NCI-H2107 treated with DMSO at 0.1 percent for 48 hours (cell line): Measurements from ENCODE around the gene KCNG2.

Source experiments
- DNase-seq: peaks from one replicate; lab custom pipeline; 2025; ENCODE audit not compliant: unreplicated experiment; lab: John Stamatoyannopoulos, UW

KCNG2 gene

GRCh38 chr18:79917853-79918614 is 120.3 kb downstream of the KCNG2 start:
- DNase-seq: no peak

- DNase-seq: no peak
Measured at GRCh38 chr18:79918615-79919011, 120.9 kb downstream of the KCNG2 start.

DNA sequence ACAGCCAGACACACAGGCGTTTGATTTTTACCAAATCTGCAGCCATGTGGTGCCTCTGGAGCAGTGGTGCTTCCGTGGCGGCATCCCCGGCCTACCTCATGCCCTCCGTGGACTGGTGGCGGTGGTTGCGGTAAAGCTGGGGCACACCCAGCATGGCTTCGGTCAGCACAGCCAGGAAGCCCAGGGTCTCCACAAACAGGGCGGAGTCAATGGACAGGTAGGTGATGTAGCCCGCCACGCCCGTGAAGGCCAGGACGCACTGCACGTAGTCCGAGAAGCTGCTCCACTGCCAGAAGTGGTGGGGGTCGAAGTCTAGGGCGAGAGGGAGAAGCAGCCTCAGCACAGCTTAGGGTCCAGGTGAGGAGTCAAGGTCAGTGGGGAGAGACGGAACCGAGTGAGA is 121.4 kb downstream of the KCNG2 start:
- no peak for DNase-seq

GRCh38 chr18:79921984-79922965 is 124.5 kb downstream of the KCNG2 start:
- DNase-seq: no peak

GRCh38 chr18:79922971-79923411 is 125.3 kb downstream of the KCNG2 start:
- no peak for DNase-seq

GRCh38 chr18:79923896-79924585 is 126.3 kb downstream of the KCNG2 start:
- DNase-seq: no peak

DNA sequence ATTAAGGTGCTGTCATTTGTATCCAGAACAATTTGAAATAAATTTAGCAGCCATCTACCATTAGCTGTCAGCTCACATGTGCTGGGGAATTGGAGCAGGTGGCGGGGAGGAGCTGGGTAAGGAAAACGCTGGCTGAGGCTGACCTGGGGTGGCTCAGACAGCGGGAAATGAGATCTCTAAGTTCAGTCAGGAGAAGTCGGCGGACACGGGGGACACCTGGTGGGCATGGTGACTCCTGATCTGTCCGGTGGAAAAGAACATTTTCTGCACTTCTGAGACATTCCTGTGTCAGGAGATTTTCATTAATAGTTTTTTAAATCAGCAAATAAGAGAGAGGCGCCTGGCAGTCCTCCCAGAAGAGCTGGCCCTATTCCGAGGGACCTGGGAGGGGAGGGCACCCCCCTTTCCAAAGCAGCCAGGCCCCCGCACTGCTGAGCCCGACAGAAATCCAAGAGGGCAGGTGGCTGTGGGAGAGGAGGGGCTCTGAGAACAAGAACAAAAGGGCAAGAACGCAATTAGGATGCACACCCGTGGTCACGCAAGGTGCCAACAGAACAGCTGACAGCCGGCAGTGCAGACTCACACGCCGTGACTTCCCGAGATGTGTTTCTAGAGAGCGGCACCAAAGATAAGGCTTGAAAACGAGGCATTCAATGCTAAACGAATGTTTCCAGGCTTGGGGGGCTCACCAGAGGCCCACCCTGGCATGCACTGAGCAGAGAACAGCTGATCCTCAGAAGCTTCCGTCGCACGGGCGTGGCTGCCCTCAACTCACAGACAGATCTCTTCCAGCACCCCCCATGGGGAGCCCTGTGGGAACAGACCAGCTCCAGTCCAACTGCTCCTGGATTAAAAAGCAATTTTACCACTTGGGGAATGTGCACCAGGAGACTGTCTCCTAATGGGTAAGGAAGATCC is 127.3 kb downstream of the KCNG2 start:
- peak; percentile 78 for DNase-seq

- DNase-seq: no peak
Measured at GRCh38 chr18:79926306-79926705, 128.6 kb downstream of the KCNG2 start.

- DNase-seq: peak; percentile 7
Measured at GRCh38 chr18:79926715-79927606, 129.2 kb downstream of the KCNG2 start.

DNA sequence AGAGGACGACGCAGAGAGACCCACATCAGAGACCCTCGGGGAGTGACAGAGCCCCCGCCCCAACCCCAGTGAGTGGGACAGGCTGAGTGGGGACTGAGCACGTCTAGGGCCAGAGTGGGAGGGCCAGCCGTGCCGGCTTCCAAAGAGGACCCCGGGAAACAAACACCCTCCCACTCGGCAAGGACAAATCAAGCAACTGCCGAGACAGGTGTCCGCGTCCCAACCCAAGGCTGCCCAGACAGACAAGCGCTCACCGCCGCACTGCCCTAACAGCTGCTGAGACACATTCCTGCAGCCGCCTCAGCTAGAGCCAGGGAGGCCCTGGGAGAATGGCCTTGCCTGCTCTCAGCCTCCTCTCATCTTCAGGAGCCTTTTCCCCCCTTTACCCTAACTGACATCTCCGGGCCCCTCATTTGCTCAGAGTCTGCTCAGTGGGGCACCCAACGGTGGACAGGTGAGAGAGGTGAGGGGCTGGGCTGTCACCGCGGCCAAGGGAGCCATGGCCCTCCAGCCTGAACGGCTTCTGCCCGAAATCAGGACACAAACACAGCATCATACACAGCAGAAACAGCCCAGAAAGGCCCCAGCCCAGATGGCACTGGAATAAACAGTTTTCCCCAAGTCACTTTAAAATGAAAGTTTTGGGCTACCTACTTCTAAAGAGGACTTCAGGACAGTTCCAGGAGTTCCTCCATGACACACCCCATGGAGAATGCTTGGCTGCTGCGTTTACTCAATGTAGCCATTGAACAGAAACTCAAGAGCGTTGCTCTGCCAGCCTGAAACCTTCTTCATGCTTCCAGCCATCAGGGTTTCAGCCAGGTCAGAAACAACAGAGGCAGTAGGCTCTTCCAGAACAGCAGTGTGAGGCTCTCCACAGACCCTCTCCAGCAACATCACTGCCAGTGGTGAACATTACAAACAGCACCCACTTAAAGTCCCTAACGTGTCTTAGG is 130.1 kb downstream of the KCNG2 start:
- no peak for DNase-seq

DNA sequence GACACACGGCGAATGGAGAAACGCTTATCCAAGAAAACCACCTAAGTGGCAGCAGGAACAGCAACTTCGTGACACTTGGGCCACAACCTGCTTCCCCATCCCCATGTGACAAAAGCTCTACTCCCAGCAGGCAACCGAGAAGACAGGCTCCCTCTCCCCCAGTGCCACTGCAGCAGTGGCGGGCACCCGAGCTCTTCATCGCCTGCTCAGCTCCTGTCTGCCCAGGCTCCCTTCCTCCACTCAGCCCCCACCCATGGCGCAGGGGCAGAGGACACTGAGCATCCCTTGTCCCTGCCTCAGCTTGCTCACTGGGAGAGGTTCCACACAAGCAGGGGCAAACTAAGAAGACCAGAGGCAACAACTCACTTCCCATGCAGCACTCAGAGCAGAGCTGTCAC is 130.8 kb downstream of the KCNG2 start:
- no peak for DNase-seq

DNA sequence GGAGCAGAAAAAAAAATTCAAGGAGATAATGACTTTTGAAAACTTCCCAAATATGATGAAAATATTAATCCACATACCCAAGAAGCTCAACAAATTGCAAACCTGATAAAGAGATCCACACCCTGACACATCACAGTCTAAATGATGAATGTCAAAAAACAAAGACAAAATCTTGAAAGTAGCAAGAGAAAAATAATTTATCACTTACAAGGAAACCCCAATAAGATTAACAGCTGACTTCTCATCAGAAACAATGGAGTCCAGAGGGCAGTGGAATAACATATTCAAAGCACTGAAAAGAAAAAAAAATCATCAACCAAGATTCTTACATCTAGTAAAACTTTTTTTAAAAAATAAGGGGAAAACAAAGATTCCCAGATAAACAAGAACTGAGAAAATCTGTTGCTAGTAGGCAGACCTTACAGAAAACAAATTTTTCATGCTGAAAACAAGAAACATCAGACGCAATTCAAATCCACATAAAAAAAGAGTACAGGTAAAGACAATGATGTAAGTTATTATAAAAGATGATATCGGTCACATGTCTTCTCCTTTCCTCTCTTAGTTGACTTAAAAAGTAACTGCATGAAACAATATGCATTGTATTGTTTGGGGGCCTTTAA is 132.4 kb downstream of the KCNG2 start:
- DNase-seq: no peak

GRCh38 chr18:79931475-79931874 is 133.7 kb downstream of the KCNG2 start:
- no peak for DNase-seq

DNA sequence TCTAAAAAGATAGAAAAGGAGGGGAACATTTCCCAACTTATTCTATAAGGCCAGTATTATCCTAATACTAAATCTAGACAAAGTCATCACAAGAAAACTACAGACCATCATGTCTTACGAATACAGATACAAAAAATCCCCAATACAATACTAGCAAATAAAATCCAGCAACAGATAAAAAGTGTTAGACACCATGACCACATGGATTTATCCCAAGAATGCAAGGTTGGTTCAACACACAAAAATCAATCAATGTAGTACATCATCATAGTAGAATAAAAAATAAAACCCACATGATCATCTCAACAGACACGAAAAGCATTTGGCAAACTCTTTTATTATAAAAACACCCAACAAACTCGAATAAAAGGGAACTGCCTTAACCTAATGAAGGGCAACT is 135.2 kb downstream of the KCNG2 start:
- DNase-seq: no peak

DNA sequence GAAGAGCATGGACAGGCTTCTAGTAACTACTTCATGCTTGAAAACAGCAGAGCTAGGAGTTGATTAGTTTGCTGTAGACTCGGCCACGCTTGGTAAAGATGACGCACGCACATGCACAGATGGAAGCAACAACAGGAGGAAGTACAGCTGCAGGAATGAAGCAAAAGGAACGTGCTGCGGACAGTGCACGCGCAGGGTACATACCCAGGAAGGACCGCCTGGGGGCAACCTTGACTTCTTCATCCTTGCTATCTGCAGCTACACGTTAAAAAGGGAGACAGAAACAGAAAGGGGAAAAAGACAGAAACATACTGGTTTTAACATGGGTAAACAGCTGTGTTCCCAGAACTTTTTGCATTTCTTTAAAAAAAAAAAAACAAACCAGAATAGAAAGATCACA is 136.0 kb downstream of the KCNG2 start:
- no peak for DNase-seq

DNA sequence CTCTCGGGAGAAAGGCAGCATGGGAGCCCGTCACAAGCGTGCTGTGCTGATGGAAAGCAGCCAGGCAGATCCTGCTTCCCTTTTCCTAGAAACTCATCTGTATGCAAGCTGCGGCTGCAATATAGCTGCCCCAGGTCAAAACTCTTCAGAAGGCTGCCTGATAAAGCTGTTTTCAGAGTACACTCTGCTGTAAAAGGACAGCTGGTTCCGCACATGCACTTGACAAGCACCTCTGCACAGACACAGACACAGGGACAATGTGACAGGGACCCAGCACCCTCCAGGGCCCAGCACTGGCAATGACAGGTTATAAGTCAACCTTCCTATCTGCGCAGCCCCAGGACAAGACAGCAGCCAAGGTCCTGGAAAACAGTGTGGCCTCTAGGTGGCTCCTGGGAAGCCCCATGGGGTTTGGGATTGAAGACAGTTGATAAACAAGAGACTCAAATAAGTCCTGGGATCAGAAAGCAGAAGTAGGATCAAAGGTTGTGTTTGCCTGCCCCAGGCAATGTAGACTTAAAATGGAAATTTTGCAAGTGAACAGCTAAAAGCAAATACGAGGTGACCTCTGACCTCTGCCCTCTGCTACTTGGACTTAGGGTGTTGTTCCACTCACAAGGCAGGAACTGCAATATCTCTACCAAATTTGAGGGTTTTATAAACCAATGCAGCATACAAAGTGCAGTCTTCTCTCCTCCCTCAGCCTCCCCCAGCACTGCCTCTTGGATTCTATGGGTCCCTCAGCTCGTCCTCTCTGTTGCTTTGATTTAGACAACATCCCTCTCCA is 136.8 kb downstream of the KCNG2 start:
- no peak for DNase-seq

DNA sequence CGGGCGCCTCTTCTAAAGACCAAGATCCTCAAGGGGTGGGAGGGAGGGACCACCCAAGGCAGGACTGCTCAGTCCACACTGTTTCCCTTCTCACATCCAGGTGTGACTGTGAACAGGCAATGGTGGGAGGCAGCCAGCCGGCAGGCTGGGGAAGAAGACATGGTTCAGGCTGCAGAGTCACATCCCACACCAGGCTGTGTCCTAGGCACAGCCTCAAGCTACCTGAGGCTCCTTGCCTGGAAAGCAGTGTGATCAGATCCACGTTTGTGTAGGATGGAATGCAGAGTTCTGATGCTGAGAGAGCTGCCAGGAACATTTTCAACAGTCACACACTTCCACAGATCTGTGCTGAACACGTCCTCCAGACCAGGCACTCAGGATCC is 137.4 kb downstream of the KCNG2 start:
- no peak for DNase-seq
